ENCODE data around the gene NBL1. TPM values are rescaled to one million over a fixed set of nuclear protein-coding genes. Genes with fewer than 3 reads are reported as not detected.

Gene NBL1, protein sequence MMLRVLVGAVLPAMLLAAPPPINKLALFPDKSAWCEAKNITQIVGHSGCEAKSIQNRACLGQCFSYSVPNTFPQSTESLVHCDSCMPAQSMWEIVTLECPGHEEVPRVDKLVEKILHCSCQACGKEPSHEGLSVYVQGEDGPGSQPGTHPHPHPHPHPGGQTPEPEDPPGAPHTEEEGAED
- total RNA-seq: 54.3 and 72.4 TPM in 2 replicates

DNA sequence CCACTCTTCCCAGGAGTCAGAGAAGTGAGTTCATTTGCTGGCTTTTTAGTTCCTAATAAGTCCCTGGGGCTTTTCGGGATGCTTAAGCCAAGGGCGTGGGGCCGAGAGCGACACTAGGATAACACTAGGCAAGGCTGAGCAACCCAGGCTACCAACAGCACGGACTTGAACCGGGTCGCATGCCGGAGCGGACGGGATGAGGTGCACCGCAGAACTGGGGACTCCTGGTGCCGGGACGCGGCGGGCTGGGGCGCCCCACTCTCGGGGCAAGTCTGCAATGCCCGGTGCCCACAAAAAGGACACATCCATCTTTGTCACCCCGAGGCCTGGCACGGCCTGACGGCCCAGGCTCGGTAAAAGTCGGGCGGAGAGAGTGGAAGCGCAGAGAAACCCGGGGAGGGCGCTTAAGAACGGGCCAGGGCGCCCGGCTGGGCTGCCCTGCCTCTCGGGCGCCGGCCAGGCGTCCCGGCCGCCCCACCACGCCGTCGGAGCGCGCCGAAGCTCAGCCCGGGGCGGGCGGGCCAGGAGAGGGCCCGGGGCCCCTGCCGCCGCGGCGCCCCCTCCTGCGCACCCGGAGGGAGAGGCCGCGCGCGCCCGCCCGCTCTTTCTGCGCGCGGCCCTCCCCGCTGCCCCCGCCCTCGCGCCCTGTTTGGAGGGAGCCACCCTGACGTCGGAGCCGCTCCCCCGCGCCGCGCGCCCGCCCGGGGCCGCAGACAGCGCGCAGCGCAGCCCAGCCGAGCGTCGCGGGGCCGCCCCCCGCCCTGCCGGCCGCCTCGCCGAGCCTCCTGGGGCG is at the start of gene NBL1:
Gene NBL1 (plus strand): TSS at position 710 of the 793 bp plus-strand sequence. CDS start 10,720 bp downstream, outside the sequence.

GRCh38 chr1:19664453-19665185 is 20.5 kb downstream of the NBL1 start, which contains the start of gene HTR6:
HTR6 (plus strand) TSS chr1:19664875; CDS start chr1:19665754, 879 bp downstream.

Other genes with a start within 250 kb of the NBL1 start
- 106 and 137 TPM in 2 replicates for gene CAPZB, start 158.8 kb upstream of the NBL1 start, total RNA-seq
- gene HTR6, start 20.6 kb downstream of the NBL1 start, total RNA-seq: not detected in 2 replicates
- 6.8 and 7.9 TPM in 2 replicates for gene TMCO4, start 155.6 kb downstream of the NBL1 start, total RNA-seq
- not detected in 2 replicates for gene RNF186, start 171.0 kb downstream of the NBL1 start, total RNA-seq
- gene OTUD3, start 238.1 kb downstream of the NBL1 start, total RNA-seq: 1.8 and 2.1 TPM in 2 replicates